Fibroblast of mammary gland (primary cell): Measurements from ENCODE around the gene LAMA5.

Experiments
- DNase-seq: peaks from one replicate; pipeline ENCODE4 v3.0.0-alpha.2; 2010; ENCODE audit warnings: low read depth
- H3K4me3 ChIP-seq: 2 replicates; pipeline ENCODE4 v1.5.1; 2011; ENCODE audit warnings: low read depth, mild to moderate bottlenecking, low read length, moderate library complexity; ENCODE audit not compliant: control insufficient read depth
- CTCF ChIP-seq: conservative IDR thresholded peaks from 2 replicates; pipeline ENCODE4 v1.5.1; 2011; ENCODE audit warnings: low read depth, low read length, inconsistent platforms; ENCODE audit not compliant: control insufficient read depth, insufficient read depth

The LAMA5 gene

GRCh38 chr20:62342910-62343309 is 24.2 kb downstream of the LAMA5 start:
- no peak for DNase-seq
- TF ChIP-seq CTCF = no peak
- H3K4me3 ChIP-seq = no peak overlapping the region

GRCh38 chr20:62339647-62340062 is 27.5 kb downstream of the LAMA5 start:
- TF ChIP-seq CTCF = no peak
- no peak for DNase-seq
- H3K4me3 ChIP-seq = no peak overlapping the region

GRCh38 chr20:62338294-62338620 is 28.9 kb downstream of the LAMA5 start:
- TF ChIP-seq CTCF = no peak

GRCh38 chr20:62337558-62338293 is 29.4 kb downstream of the LAMA5 start:
- no peak for DNase-seq
- TF ChIP-seq CTCF = no peak
- H3K4me3 ChIP-seq = no peak overlapping the region

More at GRCh38 chr20:62338294-62338620, 28.9 kb downstream of the LAMA5 start:
- no peak for DNase-seq
- H3K4me3 ChIP-seq = no peak overlapping the region

GRCh38 chr20:62336775-62337557 is 30.1 kb downstream of the LAMA5 start:
- no peak overlapping the region for H3K4me3 ChIP-seq
- no peak for DNase-seq
- no peak for TF ChIP-seq CTCF

- no peak overlapping the region for H3K4me3 ChIP-seq
- no peak for DNase-seq
- TF ChIP-seq CTCF = no peak
These were observed 30.8 kb downstream of the LAMA5 start for GRCh38 chr20:62336329-62336728.
